GM12891 (cell line): ENCODE results near the gene RERE.

Source experiments
- DNase-seq: peaks from one replicate; pipeline ENCODE4 v3.0.0; 2011; ENCODE audit warnings: low spot score; ENCODE audit not compliant: insufficient read length
- FAIRE-seq: peaks from 2 replicates; lab custom pipeline; 2011; peaks lifted over from hg19 to GRCh38; lab: Jason Lieb, UNC
- PAX5 ChIP-seq: IDR thresholded peaks from 2 replicates; pipeline ENCODE4 v1.6.1; 2011; ENCODE audit warnings: low read length, moderate library complexity, mild to moderate bottlenecking; ENCODE audit not compliant: insufficient read depth, severe bottlenecking
- POLR2A ChIP-seq: IDR thresholded peaks from 2 replicates; pipeline ENCODE4 v1.6.1; 2011; ENCODE audit warnings: low read depth, low read length, control low read depth
- POLR2AphosphoS5 ChIP-seq: IDR thresholded peaks from 2 replicates; pipeline ENCODE4 v1.6.1; 2011; ENCODE audit warnings: low read depth, low read length, control low read depth
- POU2F2 ChIP-seq: IDR thresholded peaks from 2 replicates; pipeline ENCODE4 v1.6.1; 2011; ENCODE audit warnings: low read depth, mild to moderate bottlenecking, control low read depth, low read length, moderate library complexity
- SPI1 ChIP-seq: IDR thresholded peaks from 2 replicates; pipeline ENCODE4 v1.6.1; 2011; ENCODE audit warnings: low read depth, low read length, control low read depth
- TAF1 ChIP-seq: IDR thresholded peaks from 2 replicates; pipeline ENCODE4 v1.6.1; 2011; ENCODE audit warnings: low read depth, low read length, control low read depth

RERE gene

DNA sequence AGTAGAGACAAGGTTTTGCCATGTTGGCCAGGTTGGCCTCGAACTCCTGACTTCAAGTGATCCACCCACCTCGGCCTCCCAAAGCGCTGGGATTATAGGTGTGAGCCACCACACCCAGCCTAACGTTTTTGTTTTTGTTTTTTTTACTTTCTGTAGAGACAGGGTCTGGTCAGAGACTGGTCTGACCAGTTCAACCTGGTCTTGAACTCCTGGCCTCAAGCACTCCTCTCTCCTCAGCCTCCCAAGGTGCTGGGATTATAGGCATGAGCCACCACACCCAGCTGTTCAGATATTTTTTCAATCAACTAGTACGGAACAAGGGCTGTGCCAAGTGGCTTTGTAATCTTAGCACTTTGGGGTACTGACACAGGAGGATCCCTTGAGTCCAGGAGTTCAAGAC is 209.5 kb downstream of the RERE start:
- TF ChIP-seq POLR2AphosphoS5 = no peak
- no peak for TF ChIP-seq TAF1
- no peak for TF ChIP-seq POU2F2
- TF ChIP-seq POLR2A = no peak
- TF ChIP-seq PAX5 = no peak
- no peak for TF ChIP-seq SPI1
- DNase-seq (no peak), FAIRE-seq (no peak)

DNA sequence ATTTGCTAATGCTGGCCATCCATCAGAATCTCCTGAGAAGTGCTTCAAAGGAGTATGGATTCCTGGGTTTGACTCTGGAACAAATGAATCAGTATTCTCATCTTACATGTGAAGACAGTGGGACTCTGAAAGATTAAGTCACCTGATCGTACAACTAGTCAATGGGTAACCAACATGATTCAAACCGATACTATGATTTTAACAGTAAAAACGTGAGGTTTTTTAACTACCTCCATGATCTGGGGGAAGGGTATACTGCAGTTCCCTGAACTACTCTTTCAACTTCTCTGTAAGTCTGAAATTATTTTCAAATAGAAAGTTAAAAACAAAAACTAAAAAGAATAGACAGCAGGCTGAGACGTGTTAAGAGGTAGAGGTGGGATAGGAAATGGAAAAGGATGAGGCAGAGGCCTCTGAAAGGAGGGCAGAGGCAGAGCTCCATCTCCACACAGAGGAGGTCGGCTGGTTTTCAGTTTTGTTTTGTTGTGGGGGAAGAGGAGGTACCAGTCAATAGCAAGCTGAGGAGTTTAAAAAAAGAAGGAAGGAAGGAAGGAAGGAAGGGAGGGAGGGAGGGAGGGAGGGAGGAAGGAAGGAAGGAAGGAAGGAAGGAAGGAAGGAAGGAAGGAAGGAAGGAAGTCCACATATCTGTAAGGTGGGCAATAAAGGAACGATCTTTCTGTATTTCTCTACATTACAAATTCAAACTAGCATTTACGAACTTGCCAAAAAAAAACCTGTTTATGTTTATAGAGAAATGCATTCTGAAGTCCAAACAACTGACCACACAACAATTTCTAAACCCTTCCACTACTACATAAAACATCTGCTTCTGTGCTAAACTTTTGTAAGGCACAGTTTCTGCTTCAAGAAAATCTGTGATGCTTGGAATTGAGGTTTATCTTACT is 213.1 kb downstream of the RERE start:
- DNase-seq = peak; percentile 25
- FAIRE-seq = peak; percentile 85
- TF ChIP-seq SPI1 = no peak

DNA sequence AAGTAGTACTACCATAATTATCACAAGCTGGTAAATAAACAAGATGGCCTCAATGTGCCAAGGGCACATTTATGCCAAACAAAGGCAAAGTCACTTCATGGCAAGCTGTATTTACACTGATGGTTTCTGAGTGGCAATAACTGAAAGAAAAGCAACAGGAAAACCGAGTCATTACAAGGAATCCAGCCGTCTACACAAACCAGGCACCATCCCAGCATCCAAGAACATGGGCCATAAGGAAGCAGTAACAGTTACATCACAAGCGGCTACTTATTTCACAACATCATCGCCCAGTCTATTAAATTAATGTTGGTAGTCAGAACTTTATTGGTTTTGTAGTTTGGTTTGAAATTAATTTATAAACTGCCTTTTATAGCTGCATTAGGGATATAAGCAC is 214.2 kb downstream of the RERE start:
- TF ChIP-seq TAF1 = no peak
- TF ChIP-seq PAX5 = no peak
- TF ChIP-seq POLR2AphosphoS5 = no peak
- no peak for TF ChIP-seq POLR2A
- TF ChIP-seq SPI1 = no peak
- TF ChIP-seq POU2F2 = no peak
- FAIRE-seq (no peak), DNase-seq (no peak)

DNA sequence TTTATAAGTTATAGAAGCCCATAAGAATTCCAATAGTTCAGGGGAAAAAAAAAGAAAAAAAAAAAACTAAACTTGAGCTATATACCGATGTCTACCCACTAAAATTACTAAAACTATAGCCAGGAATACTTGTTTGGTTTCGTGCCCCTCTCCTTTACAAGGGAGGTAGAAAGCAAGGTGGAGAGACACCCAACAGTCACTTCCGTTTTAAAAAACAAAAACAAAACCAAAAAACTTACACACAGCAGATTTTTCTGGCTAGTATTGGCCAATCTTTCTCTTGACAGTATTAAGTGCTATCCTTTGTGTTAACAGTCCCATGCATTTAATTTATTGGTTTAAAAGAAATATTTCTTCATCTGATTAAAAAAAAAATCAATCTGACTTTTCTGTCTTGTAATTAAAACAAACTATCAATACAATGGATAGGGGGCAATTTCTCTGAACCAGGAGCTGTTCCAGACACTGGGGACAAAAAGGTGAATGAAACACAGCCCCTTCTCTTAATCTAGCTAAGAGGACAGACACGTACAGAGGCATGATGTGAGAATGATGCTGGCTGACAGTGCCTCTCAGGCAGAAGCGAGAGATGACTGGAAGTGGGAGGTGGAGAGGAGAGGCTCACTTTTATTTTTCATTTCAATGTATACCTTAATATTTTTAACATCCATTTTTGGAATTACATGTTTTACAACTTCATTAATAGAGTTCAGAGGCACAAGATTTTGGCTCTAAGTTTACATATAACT is 214.8 kb downstream of the RERE start:
- DNase-seq (no peak), FAIRE-seq (no peak)
- TF ChIP-seq POU2F2 (no peak), POLR2AphosphoS5 (no peak), TAF1 (no peak), SPI1 (no peak; the same call in 1 of the 2 replicates), PAX5 (no peak), POLR2A (no peak)

DNA sequence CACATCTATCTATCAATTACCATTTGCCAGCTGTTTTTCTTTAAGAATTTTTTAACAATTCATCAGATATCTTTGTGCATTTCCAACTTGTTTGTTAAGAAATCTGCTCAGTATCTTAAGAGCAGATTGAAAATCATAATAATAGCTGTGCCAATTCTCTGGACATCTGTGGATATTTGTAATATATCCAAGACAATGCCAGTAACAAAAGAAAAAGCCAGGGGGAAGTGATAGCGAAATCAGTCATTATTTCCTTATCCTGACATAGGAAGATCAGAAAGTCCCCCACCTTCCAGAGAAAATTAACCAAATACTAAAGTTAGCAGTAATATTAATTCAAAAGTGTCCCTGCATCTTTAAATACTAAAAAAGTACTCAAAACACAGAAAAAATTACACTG is 217.1 kb downstream of the RERE start:
- TF ChIP-seq SPI1 (no peak), POLR2AphosphoS5 (no peak), TAF1 (no peak), POLR2A (no peak), POU2F2 (no peak)
- DNase-seq (no peak), FAIRE-seq (no peak)

DNA sequence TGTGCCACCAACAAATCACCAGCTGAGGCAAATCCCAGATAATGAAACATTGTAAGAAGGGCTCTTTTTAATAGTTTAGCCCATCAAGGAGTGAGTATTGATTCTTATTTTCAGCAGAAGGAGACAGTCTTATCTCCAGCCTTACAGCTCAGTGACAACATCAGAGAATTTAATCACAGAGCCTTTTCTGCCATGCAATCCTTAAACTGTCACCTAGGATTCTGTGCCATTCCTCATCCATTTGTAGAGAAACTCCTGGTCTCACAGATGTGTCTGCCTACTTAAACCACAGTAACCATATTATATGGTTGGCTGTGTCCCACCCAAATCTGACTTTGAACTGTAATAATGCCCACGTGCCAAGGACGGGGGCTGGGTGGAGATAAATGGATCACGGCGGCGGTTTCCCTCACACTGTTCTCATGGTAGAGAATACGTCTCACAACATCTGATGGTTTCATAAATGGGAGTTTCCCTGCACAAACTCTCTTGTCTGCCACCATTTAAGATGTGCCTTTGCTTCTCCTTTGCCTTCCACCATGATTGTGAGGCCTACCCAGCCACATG is 217.7 kb downstream of the RERE start:
- TF ChIP-seq SPI1 (no peak), POU2F2 (no peak), POLR2A (no peak), POLR2AphosphoS5 (no peak), PAX5 (no peak), TAF1 (no peak)
- no peak for DNase-seq
- no peak for FAIRE-seq

DNA sequence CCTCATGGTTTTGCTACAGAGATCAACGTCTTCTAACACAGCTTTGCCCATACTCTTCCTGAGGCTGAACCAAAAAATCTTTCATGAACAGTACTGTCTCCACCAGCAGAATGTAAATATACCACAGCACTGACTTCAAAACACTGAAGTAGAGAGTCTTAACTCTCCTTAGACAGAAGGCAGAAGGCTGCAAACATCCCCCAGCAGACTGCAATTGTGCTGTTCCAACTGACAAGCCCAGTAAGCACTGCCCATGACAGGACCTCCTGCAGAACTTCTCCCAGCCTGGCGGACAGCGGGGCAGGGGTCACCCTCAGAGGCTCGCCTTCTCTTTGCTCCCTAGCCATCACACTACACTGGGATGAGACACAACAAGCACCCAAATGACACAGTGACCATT is 218.7 kb downstream of the RERE start:
- DNase-seq (no peak), FAIRE-seq (no peak)
- TF ChIP-seq TAF1 (no peak), PAX5 (no peak), SPI1 (no peak)

DNA sequence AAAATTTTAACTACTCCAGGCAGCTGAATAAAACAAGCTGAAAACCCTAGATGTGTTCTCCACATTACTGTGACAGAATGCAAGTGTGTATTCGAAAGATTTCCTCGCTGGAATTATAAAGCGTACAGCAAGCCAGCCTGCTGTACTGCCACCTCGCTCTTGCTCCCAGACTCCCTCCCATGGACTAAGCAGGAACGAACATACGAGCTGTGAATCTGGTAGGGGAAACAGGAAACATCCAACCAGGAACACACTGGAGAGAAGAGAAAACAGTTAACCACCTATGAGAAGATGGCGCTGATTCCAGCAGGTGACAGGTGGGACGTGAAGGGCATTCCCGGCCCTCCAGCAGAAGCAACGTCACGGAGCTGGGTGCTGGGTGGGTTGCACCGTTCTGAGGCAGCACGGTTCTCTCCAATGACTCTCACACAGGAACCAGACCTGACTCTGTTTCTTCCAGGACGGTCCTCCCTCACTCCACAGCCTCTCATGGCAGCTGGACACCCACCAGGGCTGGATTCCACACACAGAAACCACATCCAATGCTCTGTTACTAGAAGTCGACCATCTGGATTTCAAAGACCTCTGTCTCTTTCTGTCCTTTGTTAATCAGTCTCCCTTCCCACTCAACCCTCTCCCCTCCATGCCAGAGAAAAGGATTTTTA is 219.2 kb downstream of the RERE start:
- no peak for FAIRE-seq
- DNase-seq = no peak
- TF ChIP-seq PAX5 = no peak
- TF ChIP-seq TAF1 = no peak
- TF ChIP-seq POU2F2 = no peak
- TF ChIP-seq POLR2A = no peak
- TF ChIP-seq POLR2AphosphoS5 = no peak
- TF ChIP-seq SPI1 = no peak

DNA sequence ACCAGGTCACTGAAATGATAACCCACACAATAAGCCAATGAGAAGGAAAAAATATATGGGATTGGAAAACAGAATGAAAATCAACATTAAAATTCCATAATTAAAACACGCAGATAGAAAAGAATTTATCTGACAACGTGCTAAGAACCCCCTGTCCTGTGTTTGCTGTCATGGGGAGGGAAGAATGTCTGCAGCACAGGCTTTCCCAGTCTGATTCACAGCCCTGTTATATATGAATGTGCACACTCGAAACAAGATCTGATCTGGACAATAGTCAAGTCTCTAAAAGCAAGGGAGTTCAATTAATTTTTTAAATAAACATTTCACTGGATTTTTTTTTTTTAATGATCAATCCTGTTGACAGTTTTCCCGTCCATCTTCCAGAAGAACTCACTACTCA is 220.0 kb downstream of the RERE start:
- no peak for TF ChIP-seq TAF1
- TF ChIP-seq POLR2AphosphoS5 = no peak
- TF ChIP-seq SPI1 = no peak
- FAIRE-seq = no peak
- DNase-seq = no peak
